GM10248 (cell line): ENCODE results near the gene ELFN1.
A peak's percentile ranks its signal among the peaks of the same experiment; 100 is the strongest.

Source experiments
- CTCF ChIA-PET: fragments of 300-600 bp; sonication (Branson Sonifier 250); formaldehyde crosslinking; extraction: SDS; loops from one replicate; lab custom pipeline; 2021; ENCODE audit warnings: antibody characterized with exemption; lab: Yijun Ruan, JAX
- POLR2A ChIA-PET: fragments of 350-650 bp; sonication (Branson Sonifier 250); formaldehyde crosslinking; extraction: SDS; loops from one replicate; lab custom pipeline; 2020; ENCODE audit warnings: antibody characterized with exemption; lab: Yijun Ruan, JAX
- DNase-seq: peaks from one replicate; pipeline ENCODE4 v3.0.0; 2012; ENCODE audit errors: extremely low spot score
- TF ChIP-seq, protein P1 (sequence below): IDR thresholded peaks from 2 replicates; pipeline ENCODE4 v1.5.1; 2012; ENCODE audit warnings: mild to moderate bottlenecking, low read depth; ENCODE audit errors: extremely low read depth, missing control alignments, control extremely low read depth

ELFN1 gene

DNA sequence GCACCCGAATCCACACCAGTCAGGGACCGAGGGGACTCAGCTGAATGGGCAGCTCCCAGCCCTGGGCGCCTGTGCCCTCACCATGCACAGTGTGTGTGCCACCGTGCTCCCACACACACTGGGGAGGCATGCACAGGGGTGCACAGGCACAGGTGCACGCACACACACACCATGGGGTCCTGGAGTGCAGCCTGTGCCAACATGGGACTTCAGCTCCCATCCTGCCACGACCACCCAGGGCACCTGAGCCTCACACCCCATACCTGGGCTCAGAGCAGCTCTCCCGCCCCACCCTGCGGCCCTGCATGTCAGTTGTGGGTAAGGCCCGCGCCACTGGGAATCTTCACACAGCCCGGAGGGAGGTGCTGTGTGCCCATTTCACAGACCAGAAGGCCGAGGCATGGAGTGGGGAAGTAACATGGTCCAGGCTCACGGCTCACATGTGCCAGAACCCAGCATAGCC lies 8.0 kb downstream of the ELFN1 start:
- TF ChIP-seq, protein P1, sequence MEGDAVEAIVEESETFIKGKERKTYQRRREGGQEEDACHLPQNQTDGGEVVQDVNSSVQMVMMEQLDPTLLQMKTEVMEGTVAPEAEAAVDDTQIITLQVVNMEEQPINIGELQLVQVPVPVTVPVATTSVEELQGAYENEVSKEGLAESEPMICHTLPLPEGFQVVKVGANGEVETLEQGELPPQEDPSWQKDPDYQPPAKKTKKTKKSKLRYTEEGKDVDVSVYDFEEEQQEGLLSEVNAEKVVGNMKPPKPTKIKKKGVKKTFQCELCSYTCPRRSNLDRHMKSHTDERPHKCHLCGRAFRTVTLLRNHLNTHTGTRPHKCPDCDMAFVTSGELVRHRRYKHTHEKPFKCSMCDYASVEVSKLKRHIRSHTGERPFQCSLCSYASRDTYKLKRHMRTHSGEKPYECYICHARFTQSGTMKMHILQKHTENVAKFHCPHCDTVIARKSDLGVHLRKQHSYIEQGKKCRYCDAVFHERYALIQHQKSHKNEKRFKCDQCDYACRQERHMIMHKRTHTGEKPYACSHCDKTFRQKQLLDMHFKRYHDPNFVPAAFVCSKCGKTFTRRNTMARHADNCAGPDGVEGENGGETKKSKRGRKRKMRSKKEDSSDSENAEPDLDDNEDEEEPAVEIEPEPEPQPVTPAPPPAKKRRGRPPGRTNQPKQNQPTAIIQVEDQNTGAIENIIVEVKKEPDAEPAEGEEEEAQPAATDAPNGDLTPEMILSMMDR = no peak
- POLR2A ChIA-PET = no interaction called here
- CTCF ChIA-PET = no interaction called here
- DNase-seq = peak; percentile 14

DNA sequence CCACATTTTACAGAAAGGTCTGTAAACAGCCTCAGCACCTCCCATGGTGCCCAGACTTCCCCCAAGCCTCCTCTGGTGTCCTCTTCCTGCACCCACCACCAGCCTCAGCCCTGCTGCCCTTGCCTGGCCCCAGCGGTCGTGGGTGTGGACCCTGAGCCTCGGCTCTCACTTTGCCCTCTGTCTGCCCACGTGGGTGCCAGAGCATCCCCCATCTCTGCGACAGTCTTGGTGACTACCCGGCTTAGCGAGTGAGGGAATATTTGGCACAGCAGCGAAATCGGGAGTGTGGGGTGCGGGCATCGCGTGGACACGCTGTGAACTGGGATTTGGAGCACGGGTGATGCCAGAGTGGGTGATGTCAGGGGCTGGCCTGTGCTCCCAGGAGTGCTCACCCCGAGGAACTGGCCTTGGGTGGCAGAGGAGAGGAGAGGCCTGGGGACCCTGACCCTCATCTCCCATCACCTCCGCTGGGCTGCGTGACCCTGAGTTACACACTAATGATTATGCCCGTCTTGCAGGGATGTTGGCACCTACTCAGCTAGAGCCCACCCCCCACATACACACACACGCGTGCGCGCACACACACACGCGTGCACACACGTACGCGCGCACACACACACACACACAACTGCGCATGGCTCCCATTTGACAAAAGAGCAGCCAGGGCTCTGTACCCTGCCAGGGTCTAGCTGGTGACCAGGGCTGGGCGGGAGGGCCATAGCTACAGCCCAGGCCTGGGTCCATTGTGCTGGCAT lies 8.7 kb downstream of the ELFN1 start:
- ChIA-PET POLR2A (no interaction called here), CTCF (no interaction called here)
- TF ChIP-seq, protein P1 = no peak
- DNase-seq = peak; percentile 13

DNA sequence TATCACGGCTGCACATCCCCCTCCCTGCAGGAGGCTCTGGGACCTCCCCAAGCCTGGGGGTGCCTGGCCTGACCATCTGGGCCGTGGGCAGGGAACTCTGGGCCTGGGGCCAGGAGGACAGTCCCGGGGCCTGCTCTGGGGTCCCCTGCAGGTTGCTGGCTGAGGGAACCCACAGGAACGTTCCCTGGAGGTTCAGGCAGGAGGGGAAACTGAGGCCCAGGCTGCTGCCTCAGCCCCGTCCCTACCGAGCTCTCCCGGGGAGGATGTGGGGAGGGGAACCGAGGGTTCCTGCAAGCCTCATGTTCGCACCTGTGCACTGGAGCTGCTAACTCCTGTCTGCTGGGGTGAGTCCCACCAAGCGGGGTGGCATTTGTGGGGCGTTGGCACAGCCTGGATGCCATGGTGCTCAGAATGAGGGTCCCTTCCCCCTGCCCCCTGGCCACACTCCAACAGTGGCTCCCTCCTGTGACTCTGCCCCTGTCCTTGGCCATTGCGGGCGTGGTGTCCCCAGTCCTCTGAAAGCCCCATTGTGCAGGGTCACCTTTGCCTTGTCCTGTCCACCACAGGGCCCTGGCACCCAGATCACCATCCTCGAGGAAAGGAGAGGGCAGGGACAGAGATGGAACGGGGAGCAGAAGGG lies 9.4 kb downstream of the ELFN1 start:
- ChIA-PET POLR2A (no interaction called here), CTCF (no interaction called here)
- TF ChIP-seq, protein P1 = no peak
- DNase-seq = peak; percentile 10

DNA sequence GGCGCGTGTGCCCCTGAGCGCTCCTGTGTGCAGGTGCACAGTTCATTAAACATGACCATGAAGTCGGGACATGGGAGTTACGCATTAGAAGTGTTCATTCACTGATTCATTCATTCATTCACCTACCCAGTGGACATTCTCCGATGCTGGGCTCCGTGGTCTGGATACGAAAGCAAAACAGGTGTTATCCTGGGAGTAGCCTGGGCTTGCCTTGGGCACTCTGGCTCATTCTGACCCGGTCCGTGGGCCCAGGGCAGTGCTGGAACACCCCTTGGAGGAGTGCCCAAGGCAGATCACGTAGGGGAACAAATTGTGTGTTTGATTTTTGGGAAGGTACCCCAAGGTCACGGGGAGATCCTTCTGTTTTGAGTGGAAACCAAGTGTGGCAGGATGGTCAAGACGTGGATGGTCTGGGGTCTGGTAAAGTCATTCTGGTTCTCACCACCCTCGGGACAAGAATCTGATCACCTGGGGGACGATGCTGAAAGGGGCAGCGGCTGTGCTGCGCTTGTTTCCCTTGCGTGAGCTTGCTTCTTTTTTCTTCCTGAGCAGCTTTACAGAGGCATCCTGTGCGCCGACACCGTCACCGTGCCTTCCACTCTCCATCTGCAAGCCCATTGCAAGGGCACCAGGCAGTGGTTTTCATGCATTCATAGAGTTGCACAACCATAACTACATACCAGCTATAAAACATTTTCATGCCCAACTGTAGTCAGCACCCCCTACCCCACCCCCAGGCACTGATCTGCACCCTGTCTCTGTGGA lies 10.1 kb downstream of the ELFN1 start:
- DNase-seq = peak; percentile 7
- ChIA-PET CTCF (no interaction called here), POLR2A (no interaction called here)
- TF ChIP-seq, protein P1 = no peak

DNA sequence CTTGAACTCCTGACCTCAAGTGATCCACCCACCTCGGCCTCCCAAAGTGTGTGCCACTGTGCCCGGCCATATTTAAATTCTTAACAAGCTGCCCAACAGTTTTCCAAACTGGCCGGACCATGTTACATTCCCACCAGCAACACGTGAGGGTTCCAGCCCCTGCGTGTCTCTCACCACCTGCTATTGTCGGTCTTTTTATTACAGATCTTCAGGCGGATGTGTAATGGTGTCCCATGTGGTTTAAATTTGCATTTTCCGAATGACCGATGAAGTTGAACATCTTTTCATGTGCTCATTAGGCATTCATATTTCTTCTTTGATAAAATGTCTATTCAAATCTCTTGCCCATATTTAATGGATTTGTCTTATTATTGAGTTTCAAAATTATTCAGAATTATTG lies 11.5 kb downstream of the ELFN1 start:
- peak; percentile 8 for DNase-seq
- ChIA-PET CTCF (no interaction called here), POLR2A (no interaction called here)
- TF ChIP-seq, protein P1 = no peak

DNA sequence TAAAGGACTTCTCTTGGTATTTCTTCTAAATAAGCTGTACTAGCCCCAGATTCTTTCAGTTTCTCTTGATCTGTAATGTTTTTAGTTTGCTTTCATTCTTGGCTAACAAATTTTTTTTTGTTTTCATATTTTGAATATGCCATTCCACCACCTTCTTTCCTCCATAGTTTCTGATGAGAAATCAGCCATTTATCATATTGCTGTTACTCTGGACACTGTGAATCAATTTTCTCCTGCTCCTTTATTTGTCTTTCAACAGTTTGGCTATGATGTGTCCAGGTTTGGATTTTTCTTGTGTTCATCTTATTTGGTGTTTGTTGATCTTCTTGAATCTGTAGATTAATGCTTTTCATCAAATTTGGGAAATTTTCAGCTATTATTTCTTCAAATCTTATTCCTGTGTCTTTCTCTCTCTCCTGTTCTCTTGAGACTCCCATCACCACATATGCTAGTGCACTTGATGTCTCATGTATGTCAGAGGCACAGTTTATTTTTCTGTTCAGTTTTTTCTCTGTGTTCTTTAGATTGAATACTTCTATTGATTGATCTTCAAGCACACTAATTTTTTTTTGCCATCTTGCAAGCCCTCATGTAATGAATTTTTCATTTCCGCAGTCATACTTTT lies 15.0 kb downstream of the ELFN1 start:
- POLR2A ChIA-PET = no interaction called here
- TF ChIP-seq, protein P1 = no peak
- no peak for DNase-seq
- CTCF ChIA-PET = interaction anchor here (0.9 kb wide), 1 partner anchor 92 kb away, joined by 3 read pairs; no protein-coding TSS in a partner anchor
